AG04450 (cell line): ENCODE measurements around the gene CPO. TPM values are rescaled to one million over a fixed set of nuclear protein-coding genes. Genes with fewer than 3 reads are reported as not detected.

Experiments used
- CTCF ChIA-PET: fragments of 300-600, 350-600 bp; formaldehyde crosslinking; extraction: SDS; loops from one replicate; lab custom pipeline; 2022; ENCODE audit warnings: antibody characterized with exemption, inconsistent platforms; lab: Charles Lee
- POLR2A ChIA-PET: fragments of 350-600 bp; formaldehyde crosslinking; extraction: SDS; loops from one replicate; lab custom pipeline; 2021; ENCODE audit warnings: antibody characterized with exemption, inconsistent platforms; lab: Yijun Ruan, JAX
- DNase-seq: peaks from one replicate; pipeline ENCODE4 v3.0.0-alpha.2; 2011; ENCODE audit warnings: low read depth, low spot score
- H3K27ac ChIP-seq: one replicate; pipeline ENCODE4 v1.5.1; 2012; ENCODE audit warnings: low read depth, low read length, control low read depth
- H3K27me3 ChIP-seq: one replicate; pipeline ENCODE4 v1.6.0; 2012; ENCODE audit warnings: low read length; ENCODE audit not compliant: control insufficient read depth, insufficient read depth
- H3K4me3 ChIP-seq: 2 replicates; pipeline ENCODE4 v1.5.1; 2011; ENCODE audit warnings: mild to moderate bottlenecking, low read depth, low read length, control low read depth
- H3K9me3 ChIP-seq: 2 replicates; pipeline ENCODE4 v1.5.1; 2012; ENCODE audit warnings: low read length; ENCODE audit not compliant: control insufficient read depth, insufficient read depth
- CTCF ChIP-seq: IDR thresholded peaks from 2 replicates; pipeline ENCODE4 v1.5.1; 2011; ENCODE audit warnings: low read depth, low read length, control low read depth, inconsistent platforms
- polyA plus RNA-seq: library from polyadenylated mRNA; depleted of rRNA; stranded (reverse); fragments of >200 nt; gene quantifications from 2 replicates; pipeline ENCODE4 v1.2.3, GENCODE V29; 2011

The CPO gene
- polyA plus RNA-seq, 1 experiment = not detected

GRCh38 chr2:206970589-206971360, 31.5 kb downstream of the CPO start:
- no peak for TF ChIP-seq CTCF
- H3K4me3 ChIP-seq = no peak overlapping the region
- ChIA-PET CTCF (interaction anchor here (0.5 to 1.8 kb wide), 3 partner anchors 10 to 482 kb away, joined by 3 to 7 read pairs (median 7); no protein-coding TSS in a partner anchor), POLR2A (no interaction called here)
- no peaks in the 10 kb centered on the region for H3K27me3 ChIP-seq
- no peak overlapping the region for H3K27ac ChIP-seq
- no peaks in the 10 kb centered on the region for H3K9me3 ChIP-seq
- no peak for DNase-seq

DNA sequence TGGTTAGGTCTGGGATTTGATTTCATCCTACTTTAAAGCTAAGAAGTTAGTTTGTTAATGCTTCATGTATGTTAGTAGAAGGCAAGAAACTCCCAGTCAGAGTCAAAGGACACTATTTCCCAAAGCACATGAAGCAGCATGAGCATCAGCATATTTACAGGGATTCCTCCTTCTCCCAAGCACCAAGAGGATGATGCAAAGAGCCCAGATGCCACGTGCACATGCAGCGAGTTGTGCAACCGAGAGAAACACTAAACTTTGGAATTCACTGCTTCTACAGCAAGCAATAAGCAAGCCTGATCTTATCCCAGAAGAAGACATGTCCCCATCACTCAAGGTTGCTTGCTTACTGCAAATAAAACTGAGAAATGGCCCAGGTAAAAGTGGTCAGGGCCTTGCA, 32.5 kb downstream of the CPO start:
- DNase-seq = peak; percentile 47
- H3K27ac ChIP-seq = no peak overlapping the region
- no peak overlapping the region for H3K4me3 ChIP-seq
- no peak for TF ChIP-seq CTCF
- no peaks in the 10 kb centered on the region for H3K27me3 ChIP-seq
- ChIA-PET POLR2A (no interaction called here), CTCF (interaction anchor here (0.5 to 1.8 kb wide), 2 partner anchors 9 to 481 kb away, joined by 7 read pairs; no protein-coding TSS in a partner anchor)
- H3K9me3 ChIP-seq = no peaks in the 10 kb centered on the region

DNA sequence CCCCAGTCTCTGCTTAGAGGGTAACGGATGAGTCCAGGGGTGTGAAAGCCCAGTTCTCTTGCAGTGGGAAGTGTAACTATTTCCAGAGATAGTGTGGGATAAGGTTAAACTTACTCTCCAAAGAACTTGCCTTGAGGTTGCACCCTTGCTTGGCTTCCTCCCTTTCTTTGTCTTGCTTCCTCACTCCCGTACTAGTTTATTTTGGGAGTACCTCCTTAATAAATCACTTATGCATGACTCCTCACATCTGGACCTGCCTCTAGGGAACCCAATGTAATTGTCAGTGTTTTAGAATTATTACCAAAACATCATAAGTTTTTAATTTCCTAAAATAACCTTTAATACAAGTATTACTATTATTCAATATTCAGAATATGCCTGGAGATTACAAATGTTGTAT, 35.2 kb downstream of the CPO start:
- Histone ChIP-seq H3K27me3 (no peaks in the 10 kb centered on the region), H3K9me3 (no peaks in the 10 kb centered on the region), H3K27ac (no peak overlapping the region), H3K4me3 (no peak overlapping the region)
- no peak for DNase-seq
- ChIA-PET CTCF (interaction anchor here (1.7 kb wide), 1 partner anchor 499 kb away, joined by 5 read pairs; no protein-coding TSS in a partner anchor), POLR2A (no interaction called here)
- TF ChIP-seq CTCF = no peak

- Histone ChIP-seq H3K4me3 (no peak overlapping the region), H3K27me3 (no peaks in the 10 kb centered on the region), H3K27ac (no peak overlapping the region), H3K9me3 (no peaks in the 10 kb centered on the region)
- TF ChIP-seq CTCF = no peak
- POLR2A ChIA-PET = no interaction called here
- CTCF ChIA-PET = interaction anchor here (0.6 to 7.1 kb wide), 2 partner anchors 10 to 494 kb away, joined by 12 to 121 read pairs; no protein-coding TSS in a partner anchor
- DNase-seq = no peak
These were observed 39.4 kb downstream of the CPO start for GRCh38 chr2:206978746-206979145.

DNA sequence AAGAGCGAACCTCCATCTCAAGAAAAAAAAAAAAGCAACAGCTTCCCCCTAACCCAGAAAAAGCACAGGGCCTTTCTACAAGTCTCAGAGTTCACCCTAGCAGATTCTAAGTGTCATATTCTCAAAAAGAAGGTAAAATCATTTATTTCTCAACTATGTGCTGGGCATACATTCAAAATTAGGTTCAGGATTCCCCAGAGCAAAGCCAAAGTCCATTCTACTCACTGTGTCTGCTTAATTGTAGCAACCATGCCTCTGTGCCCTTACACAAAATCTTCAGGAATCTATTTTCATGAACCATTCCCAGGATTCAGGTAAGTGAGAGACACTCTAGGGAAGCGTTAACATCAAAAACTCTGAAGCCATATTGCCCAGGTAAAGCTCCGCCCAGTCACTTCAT, 40.0 kb downstream of the CPO start:
- CTCF ChIA-PET = interaction anchor here (7.1 kb wide), 1 partner anchor 493 kb away, joined by 121 read pairs; no protein-coding TSS in a partner anchor
- TF ChIP-seq CTCF = no peak

More for the DNA sequence above, 40.0 kb downstream of the CPO start:
- no peaks in the 10 kb centered on the region for H3K9me3 ChIP-seq
- POLR2A ChIA-PET = no interaction called here
- H3K27ac ChIP-seq = no peak overlapping the region
- no peak for DNase-seq
- H3K27me3 ChIP-seq = no peaks in the 10 kb centered on the region
- no peak overlapping the region for H3K4me3 ChIP-seq
